Keratinocyte (primary cell): Measurements from ENCODE around the gene PTPRD. TPM values are rescaled to one million over a fixed set of nuclear protein-coding genes. Genes with fewer than 3 reads are reported as not detected.

Experiments used
- DNase-seq: peaks from one replicate; pipeline ENCODE4 v3.0.0-alpha.2; 2011; ENCODE audit warnings: low read depth, missing footprints, low spot score
- FAIRE-seq: peaks from 2 replicates; lab custom pipeline; 2011; peaks lifted over from hg19 to GRCh38; lab: Jason Lieb, UNC
- H2AFZ ChIP-seq: 2 replicates; pipeline ENCODE4 v1.6.0; 2012; ENCODE audit warnings: low read length, control low read depth, inconsistent platforms; ENCODE audit not compliant: control insufficient read depth
- H3K27ac ChIP-seq: 2 replicates; pipeline ENCODE4 v1.5.1; 2011; ENCODE audit warnings: low read length; ENCODE audit not compliant: control insufficient read depth, insufficient read depth
- H3K27me3 ChIP-seq: 3 replicates; pipeline ENCODE4 v1.6.0; 2011; ENCODE audit warnings: low read length; ENCODE audit not compliant: control insufficient read depth, insufficient read depth; ENCODE audit errors: extremely low read depth
- H3K36me3 ChIP-seq, 2 experiments: 2 replicates in 1 of 2; 3 replicates in 1 of 2; pipeline ENCODE4 v1.5.1; 2011; ENCODE audit warnings: low read length in 2 of 2, mild to moderate bottlenecking in 1 of 2; ENCODE audit not compliant: control insufficient read depth in 2 of 2, insufficient read depth in 2 of 2; ENCODE audit errors: extremely low read depth in 1 of 2
- H3K4me1 ChIP-seq: 3 replicates; pipeline ENCODE4 v1.5.1; 2011; ENCODE audit warnings: low read length; ENCODE audit not compliant: control insufficient read depth, insufficient read depth; ENCODE audit errors: extremely low read depth
- H3K4me2 ChIP-seq: 3 replicates; pipeline ENCODE4 v1.6.0; 2011; ENCODE audit warnings: low read depth, low read length; ENCODE audit not compliant: control insufficient read depth, insufficient read depth; ENCODE audit errors: extremely low read depth
- H3K4me3 ChIP-seq, 3 experiments: fragments of 200-600 bp in 1 of 3; sonication (generic) in 1 of 3; 2 replicates in 2 of 3; 3 replicates in 1 of 3; pipeline ENCODE4 v1.5.1; 2011 to 2016; ENCODE audit warnings: low read length in 3 of 3, mild to moderate bottlenecking in 3 of 3, control low read depth in 2 of 3, inconsistent platforms in 1 of 3, low read depth in 1 of 3, mixed read lengths in 1 of 3, mixed run types in 1 of 3, moderate library complexity in 1 of 3; ENCODE audit not compliant: control insufficient read depth in 2 of 3, insufficient read depth in 2 of 3; ENCODE audit errors: extremely low read depth in 1 of 3
- H3K79me2 ChIP-seq: 2 replicates; pipeline ENCODE4 v1.6.0; 2012; ENCODE audit warnings: low read length; ENCODE audit not compliant: control insufficient read depth, insufficient read depth
- H3K9ac ChIP-seq: 3 replicates; pipeline ENCODE4 v1.6.0; 2011; ENCODE audit warnings: low read length; ENCODE audit not compliant: control insufficient read depth, insufficient read depth; ENCODE audit errors: extremely low read depth
- H3K9me1 ChIP-seq: 3 replicates; pipeline ENCODE4 v1.6.0; 2011; ENCODE audit warnings: low read length; ENCODE audit not compliant: control insufficient read depth, insufficient read depth; ENCODE audit errors: extremely low read depth
- H3K9me3 ChIP-seq: 2 replicates; pipeline ENCODE4 v1.5.1; 2012; ENCODE audit warnings: low read depth, low read length; ENCODE audit not compliant: control insufficient read depth
- H4K20me1 ChIP-seq: 3 replicates; pipeline ENCODE4 v1.6.0; 2011; ENCODE audit warnings: low read length; ENCODE audit not compliant: control insufficient read depth, insufficient read depth; ENCODE audit errors: extremely low read depth
- EZH2 ChIP-seq: IDR thresholded peaks from one replicate; pipeline ENCODE4 v1.6.1; 2012; ENCODE audit warnings: inconsistent platforms, mild to moderate bottlenecking, low read length, moderate library complexity
- dilution Hi-C: fragments of 300-500 bp; cut with MboI; formaldehyde crosslinking; loops from one replicate; pipeline ENCODE4 v1.7.0; 2020; ENCODE audit warnings: low sequenced_read_pairs; ENCODE audit not compliant: extremely low pct_ligation_motif_present
- polyA plus RNA-seq, 5 experiments: library from polyadenylated mRNA; depleted of rRNA in 3 of 5; stranded (reverse) in 3 of 5; stranded (forward) in 1 of 5; unstranded in 1 of 5; fragments of >200 nt; gene quantifications; 1 replicate in 1 of 5; 2 replicates in 3 of 5; 3 replicates in 1 of 5; pipeline versions ENCODE4 v1.2.1 to v1.2.3, GENCODE V29; 2011 to 2012; ENCODE audit warnings: missing spikeins in 2 of 5, low read depth in 1 of 5, low replicate concordance in 1 of 5
- TF ChIP-seq, protein P1 (sequence below), 3 experiments: IDR thresholded peaks in 1 of 3; conservative IDR thresholded peaks in 1 of 3; optimal IDR thresholded peaks in 1 of 3; 2 replicates in 2 of 3; 3 replicates in 1 of 3; pipeline versions ENCODE3 to v1.5.1; 2011; ENCODE audit warnings: low read length in 3 of 3, mild to moderate bottlenecking in 3 of 3, moderate library complexity in 2 of 3, control low read depth in 1 of 3, inconsistent platforms in 1 of 3; ENCODE audit not compliant: insufficient read depth in 2 of 3; ENCODE audit errors: extremely low read depth in 1 of 3

Gene PTPRD
- polyA plus RNA-seq, 1 donor (not counting 4 experiments of a cell fraction or from before 2014, with no cell fraction given), result 0.10 TPM

DNA sequence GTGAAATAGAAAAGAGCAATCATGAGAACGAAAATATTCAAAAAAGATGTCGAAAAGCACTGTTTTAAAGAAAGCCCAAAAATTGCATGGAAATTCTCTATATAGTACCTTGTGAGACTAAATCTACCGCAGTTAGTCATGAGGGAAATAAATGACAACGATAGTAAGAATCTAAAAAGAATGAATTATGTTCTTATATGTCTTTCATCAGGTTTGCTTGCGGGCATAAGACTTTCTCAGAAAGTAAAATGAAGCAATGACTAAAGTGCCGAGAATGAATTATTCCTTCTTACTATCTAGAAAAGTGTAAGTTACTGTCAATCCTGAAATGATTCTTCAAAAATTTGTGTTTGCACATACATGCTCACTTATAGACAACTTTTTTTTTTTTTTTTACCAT, 26.4 kb downstream of the PTPRD start:
- no peaks in the 10 kb centered on the region for H3K79me2 ChIP-seq
- peak overlapping the region; percentile 65 for H3K4me2 ChIP-seq
- TF ChIP-seq, protein P1, sequence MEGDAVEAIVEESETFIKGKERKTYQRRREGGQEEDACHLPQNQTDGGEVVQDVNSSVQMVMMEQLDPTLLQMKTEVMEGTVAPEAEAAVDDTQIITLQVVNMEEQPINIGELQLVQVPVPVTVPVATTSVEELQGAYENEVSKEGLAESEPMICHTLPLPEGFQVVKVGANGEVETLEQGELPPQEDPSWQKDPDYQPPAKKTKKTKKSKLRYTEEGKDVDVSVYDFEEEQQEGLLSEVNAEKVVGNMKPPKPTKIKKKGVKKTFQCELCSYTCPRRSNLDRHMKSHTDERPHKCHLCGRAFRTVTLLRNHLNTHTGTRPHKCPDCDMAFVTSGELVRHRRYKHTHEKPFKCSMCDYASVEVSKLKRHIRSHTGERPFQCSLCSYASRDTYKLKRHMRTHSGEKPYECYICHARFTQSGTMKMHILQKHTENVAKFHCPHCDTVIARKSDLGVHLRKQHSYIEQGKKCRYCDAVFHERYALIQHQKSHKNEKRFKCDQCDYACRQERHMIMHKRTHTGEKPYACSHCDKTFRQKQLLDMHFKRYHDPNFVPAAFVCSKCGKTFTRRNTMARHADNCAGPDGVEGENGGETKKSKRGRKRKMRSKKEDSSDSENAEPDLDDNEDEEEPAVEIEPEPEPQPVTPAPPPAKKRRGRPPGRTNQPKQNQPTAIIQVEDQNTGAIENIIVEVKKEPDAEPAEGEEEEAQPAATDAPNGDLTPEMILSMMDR (optimal IDR thresholded peaks at IDR 0.05 in 1 of 3, IDR thresholded peaks at IDR 0.05 in 1 of 3, conservative IDR thresholded peaks at IDR 0.05 in 1 of 3; ENCODE audit: extremely low read depth in 1 of 3, insufficient read depth in 2 of 3, low read length in 3 of 3), result no peak
- TF ChIP-seq EZH2, result no peak
- H3K9me3 ChIP-seq, result peaks cover 3% of the 10 kb centered on the region
- dilution Hi-C loops, result no loop called here
- H3K4me3 ChIP-seq, result no peak overlapping the region
- H3K27me3 ChIP-seq, result no peaks in the 10 kb centered on the region
- H3K4me1 ChIP-seq, result peaks cover 4% of the 10 kb centered on the region
- peak overlapping the region; percentile 7 for H3K27ac ChIP-seq
- peak overlapping the region; percentile 56 for H2AFZ ChIP-seq
- H3K36me3 ChIP-seq, result no peaks in the 10 kb centered on the region
- DNase-seq (no peak), FAIRE-seq (no peak)
- H3K9ac ChIP-seq, result no peak overlapping the region
- no peaks in the 10 kb centered on the region for H4K20me1 ChIP-seq
- no peaks in the 10 kb centered on the region for H3K9me1 ChIP-seq

DNA sequence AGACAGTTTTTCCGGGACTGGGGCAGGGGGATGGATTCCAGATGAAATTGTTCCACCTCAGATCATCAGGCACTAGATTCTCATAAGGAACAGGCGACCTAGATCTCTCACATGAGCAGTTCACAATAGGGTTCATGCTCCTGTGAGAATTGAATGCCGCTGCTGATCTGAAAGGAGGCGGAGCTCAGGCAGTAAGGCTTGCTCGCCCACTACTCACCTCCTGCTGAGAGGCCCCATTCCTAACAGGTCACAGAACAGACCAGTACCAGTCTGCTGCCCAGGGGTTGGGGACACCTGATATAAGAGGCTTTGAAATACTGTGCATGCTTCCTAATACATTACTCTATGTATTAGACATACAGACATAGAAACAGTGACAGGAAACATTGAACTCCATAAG, 41.1 kb downstream of the PTPRD start:
- H3K27me3 ChIP-seq, result no peaks in the 10 kb centered on the region
- no peak overlapping the region for H2AFZ ChIP-seq
- no peaks in the 10 kb centered on the region for H3K9me3 ChIP-seq
- TF ChIP-seq, protein P1 (optimal IDR thresholded peaks at IDR 0.05 in 1 of 3, IDR thresholded peaks at IDR 0.05 in 1 of 3, conservative IDR thresholded peaks at IDR 0.05 in 1 of 3; ENCODE audit: extremely low read depth in 1 of 3, insufficient read depth in 2 of 3, low read length in 3 of 3), result no peak
- TF ChIP-seq EZH2, result no peak
- no peaks in the 10 kb centered on the region for H3K9me1 ChIP-seq
- H3K79me2 ChIP-seq, result no peaks in the 10 kb centered on the region
- no peaks in the 10 kb centered on the region for H3K4me1 ChIP-seq
- H4K20me1 ChIP-seq, result no peaks in the 10 kb centered on the region
- dilution Hi-C loops, result no loop called here
- no peak for DNase-seq
- no peak overlapping the region for H3K27ac ChIP-seq
- H3K4me3 ChIP-seq, result no peak overlapping the region
- H3K9ac ChIP-seq, result no peak overlapping the region
- H3K36me3 ChIP-seq, result no peaks in the 10 kb centered on the region
- FAIRE-seq, result no peak
- no peak overlapping the region for H3K4me2 ChIP-seq
